Measurements from ENCODE around the gene PRICKLE2.

PRICKLE2 gene

DNA sequence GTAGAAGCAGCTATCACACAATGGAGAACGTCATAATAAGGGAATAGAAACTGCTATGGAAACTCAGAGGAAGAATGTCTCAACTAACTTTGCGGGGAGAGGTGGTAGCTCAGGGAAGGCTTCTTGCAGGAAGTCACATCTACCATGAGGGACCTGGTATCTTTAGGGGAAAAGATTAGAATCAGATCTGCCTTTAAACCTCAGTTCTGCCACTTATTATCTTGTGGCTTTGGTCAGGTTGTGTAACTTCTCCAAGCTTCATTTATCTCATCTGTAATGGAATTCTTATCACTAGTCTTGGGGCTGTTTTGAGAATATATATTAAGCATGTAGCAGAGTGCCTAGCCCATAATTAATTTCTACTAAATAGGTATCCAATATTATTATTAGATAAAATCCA is 46.4 kb upstream of the PRICKLE2 start:
- no peak for TF ChIP-seq EZH2 (IDR thresholded peaks at IDR 0.05; ENCODE audit: borderline replicate concordance, low read length)
- TF ChIP-seq, protein P1, sequence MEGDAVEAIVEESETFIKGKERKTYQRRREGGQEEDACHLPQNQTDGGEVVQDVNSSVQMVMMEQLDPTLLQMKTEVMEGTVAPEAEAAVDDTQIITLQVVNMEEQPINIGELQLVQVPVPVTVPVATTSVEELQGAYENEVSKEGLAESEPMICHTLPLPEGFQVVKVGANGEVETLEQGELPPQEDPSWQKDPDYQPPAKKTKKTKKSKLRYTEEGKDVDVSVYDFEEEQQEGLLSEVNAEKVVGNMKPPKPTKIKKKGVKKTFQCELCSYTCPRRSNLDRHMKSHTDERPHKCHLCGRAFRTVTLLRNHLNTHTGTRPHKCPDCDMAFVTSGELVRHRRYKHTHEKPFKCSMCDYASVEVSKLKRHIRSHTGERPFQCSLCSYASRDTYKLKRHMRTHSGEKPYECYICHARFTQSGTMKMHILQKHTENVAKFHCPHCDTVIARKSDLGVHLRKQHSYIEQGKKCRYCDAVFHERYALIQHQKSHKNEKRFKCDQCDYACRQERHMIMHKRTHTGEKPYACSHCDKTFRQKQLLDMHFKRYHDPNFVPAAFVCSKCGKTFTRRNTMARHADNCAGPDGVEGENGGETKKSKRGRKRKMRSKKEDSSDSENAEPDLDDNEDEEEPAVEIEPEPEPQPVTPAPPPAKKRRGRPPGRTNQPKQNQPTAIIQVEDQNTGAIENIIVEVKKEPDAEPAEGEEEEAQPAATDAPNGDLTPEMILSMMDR (IDR thresholded peaks at IDR 0.05; ENCODE audit: low read length) = no peak
- Histone ChIP-seq H3K4me3 (ENCODE audit: low read depth, low read length, poor library complexity, severe bottlenecking) (no peak overlapping the region), H3K79me2 (ENCODE audit: insufficient read depth, low read length) (no peaks in the 10 kb centered on the region), H4K20me1 (ENCODE audit: insufficient read depth, low read length) (no peaks in the 10 kb centered on the region), H3K9ac (ENCODE audit: low read length) (no peak overlapping the region), H3K27ac (ENCODE audit: low read depth, low read length, poor library complexity, severe bottlenecking) (no peak overlapping the region), H3K9me2 (ENCODE audit: low read depth, low read length) (no peaks in the 10 kb centered on the region), H3K27me3 (ENCODE audit: insufficient read depth, low read length) (no peaks in the 10 kb centered on the region), H3F3A (ENCODE audit: insufficient read depth, low read length) (no peaks in the 10 kb centered on the region), H2AFZ (ENCODE audit: low read length) (no peak overlapping the region), H3K9me3 (ENCODE audit: low read length) (no peaks in the 10 kb centered on the region), H3K4me1 (ENCODE audit: insufficient read depth, low read length, severe bottlenecking) (no peaks in the 10 kb centered on the region), H3K36me3 (ENCODE audit: insufficient read depth, low read length) (no peaks in the 10 kb centered on the region), H3K4me2 (ENCODE audit: low read length) (no peak overlapping the region)

DNA sequence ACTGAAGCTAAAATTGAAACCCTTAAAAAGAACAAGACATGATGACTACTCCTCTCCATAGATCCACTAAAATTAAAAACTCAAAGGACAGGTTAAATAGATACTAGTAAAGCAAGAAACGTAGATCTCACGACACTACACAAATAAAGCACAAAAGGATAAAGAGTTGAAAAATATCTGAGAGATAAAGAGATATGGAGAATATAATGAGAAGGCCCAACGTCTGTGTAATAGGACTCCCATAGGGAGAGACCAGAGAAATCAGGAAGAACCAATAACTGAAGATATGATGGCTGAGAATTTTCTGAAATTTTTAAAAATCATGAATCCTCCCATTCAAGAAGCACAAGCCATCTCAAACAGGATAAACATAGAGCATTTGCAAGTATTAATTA is 45.6 kb upstream of the PRICKLE2 start:
- Histone ChIP-seq H3K36me3 (ENCODE audit: insufficient read depth, low read length) (no peaks in the 10 kb centered on the region), H3K4me2 (ENCODE audit: low read length) (no peak overlapping the region), H3F3A (ENCODE audit: insufficient read depth, low read length) (no peaks in the 10 kb centered on the region), H3K9ac (ENCODE audit: low read length) (no peak overlapping the region), H3K27ac (ENCODE audit: low read depth, low read length, poor library complexity, severe bottlenecking) (no peak overlapping the region), H2AFZ (ENCODE audit: low read length) (no peak overlapping the region), H3K9me3 (ENCODE audit: low read length) (no peaks in the 10 kb centered on the region), H3K4me3 (ENCODE audit: low read depth, low read length, poor library complexity, severe bottlenecking) (no peak overlapping the region), H4K20me1 (ENCODE audit: insufficient read depth, low read length) (no peaks in the 10 kb centered on the region), H3K9me2 (ENCODE audit: low read depth, low read length) (no peaks in the 10 kb centered on the region), H3K79me2 (ENCODE audit: insufficient read depth, low read length) (no peaks in the 10 kb centered on the region), H3K27me3 (ENCODE audit: insufficient read depth, low read length) (no peaks in the 10 kb centered on the region), H3K4me1 (ENCODE audit: insufficient read depth, low read length, severe bottlenecking) (no peaks in the 10 kb centered on the region)
- TF ChIP-seq EZH2 (IDR thresholded peaks at IDR 0.05; ENCODE audit: borderline replicate concordance, low read length) = no peak
- TF ChIP-seq, protein P1 (IDR thresholded peaks at IDR 0.05; ENCODE audit: low read length) = no peak

DNA sequence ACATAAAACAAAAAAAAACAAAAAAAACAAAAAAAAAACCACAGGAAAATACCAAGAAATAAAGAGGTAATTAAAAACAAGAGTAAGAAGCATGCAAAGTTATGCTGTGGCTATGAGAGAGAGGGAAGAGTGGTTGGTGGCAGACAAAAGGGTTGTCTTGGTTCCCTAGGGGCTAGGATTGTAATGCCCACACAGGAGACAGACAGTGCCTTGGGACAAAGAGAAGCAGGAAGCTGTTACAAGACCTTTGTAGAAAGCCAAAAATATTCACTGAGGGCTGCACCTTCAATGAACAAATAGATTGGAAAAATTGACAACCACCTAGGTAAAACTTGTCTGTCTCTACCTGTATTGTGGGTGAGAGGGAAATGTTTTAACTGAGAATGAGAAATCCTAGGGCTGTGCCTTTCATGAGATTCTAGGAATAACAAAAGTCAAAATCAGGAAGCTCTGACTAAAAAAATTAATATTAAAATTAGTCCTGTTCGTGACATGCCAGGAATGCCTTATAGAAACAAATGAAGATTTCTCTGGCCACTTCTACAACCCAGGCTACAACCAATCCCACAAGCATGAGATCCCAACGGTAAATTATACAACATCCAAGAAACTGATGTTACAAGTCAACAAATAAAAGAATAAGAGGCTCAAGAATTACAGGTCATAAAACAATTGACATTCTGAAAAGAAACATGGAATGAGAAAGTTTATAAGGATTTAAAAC is 45.0 kb upstream of the PRICKLE2 start:
- no peaks in the 10 kb centered on the region for H3F3A ChIP-seq (ENCODE audit: insufficient read depth, low read length)
- no peaks in the 10 kb centered on the region for H3K9me2 ChIP-seq (ENCODE audit: low read depth, low read length)
- no peaks in the 10 kb centered on the region for H3K79me2 ChIP-seq (ENCODE audit: insufficient read depth, low read length)
- no peaks in the 10 kb centered on the region for H3K27me3 ChIP-seq (ENCODE audit: insufficient read depth, low read length)
- H2AFZ ChIP-seq (ENCODE audit: low read length) = no peak overlapping the region
- no peak overlapping the region for H3K27ac ChIP-seq (ENCODE audit: low read depth, low read length, poor library complexity, severe bottlenecking)
- no peak overlapping the region for H3K9ac ChIP-seq (ENCODE audit: low read length)
- H4K20me1 ChIP-seq (ENCODE audit: insufficient read depth, low read length) = no peaks in the 10 kb centered on the region
- no peak overlapping the region for H3K4me2 ChIP-seq (ENCODE audit: low read length)
- H3K4me1 ChIP-seq (ENCODE audit: insufficient read depth, low read length, severe bottlenecking) = no peaks in the 10 kb centered on the region
- H3K4me3 ChIP-seq (ENCODE audit: low read depth, low read length, poor library complexity, severe bottlenecking) = no peak overlapping the region
- H3K9me3 ChIP-seq (ENCODE audit: low read length) = no peaks in the 10 kb centered on the region
- H3K36me3 ChIP-seq (ENCODE audit: insufficient read depth, low read length) = no peaks in the 10 kb centered on the region
- TF ChIP-seq, protein P1 (IDR thresholded peaks at IDR 0.05; ENCODE audit: low read length) = no peak
- no peak for TF ChIP-seq EZH2 (IDR thresholded peaks at IDR 0.05; ENCODE audit: borderline replicate concordance, low read length)
